Measurements from ENCODE around the gene JAKMIP1. TPM values are rescaled to one million over a fixed set of nuclear protein-coding genes. Genes with fewer than 3 reads are reported as not detected.

The JAKMIP1 gene
- polyA plus RNA-seq, 10 donors: 0.15 to 0.46 (median 0.16) TPM; not detected in 7

GRCh38 chr4:6121276-6121850 is 79.0 kb downstream of the JAKMIP1 start:
- DNase-seq: no peak

GRCh38 chr4:6120361-6120760 is 80.0 kb downstream of the JAKMIP1 start:
- no peak for DNase-seq

- no peak for DNase-seq
Measured at GRCh38 chr4:6119507-6120020, 80.8 kb downstream of the JAKMIP1 start.

- DNase-seq: no peak
Measured at GRCh38 chr4:6118201-6118600, 82.1 kb downstream of the JAKMIP1 start.

GRCh38 chr4:6116696-6117285 is 83.6 kb downstream of the JAKMIP1 start:
- DNase-seq: peak in 2 of 3 donors; percentile 5 to 6

- DNase-seq: no peak
Measured at GRCh38 chr4:6115746-6116586, 84.4 kb downstream of the JAKMIP1 start.

- no peak for DNase-seq
Measured at GRCh38 chr4:6115342-6115741, 85.0 kb downstream of the JAKMIP1 start.

GRCh38 chr4:6114601-6115000 is 85.7 kb downstream of the JAKMIP1 start:
- DNase-seq: no peak

GRCh38 chr4:6114181-6114580 is 86.2 kb downstream of the JAKMIP1 start:
- no peak for DNase-seq

GRCh38 chr4:6113641-6114040 is 86.7 kb downstream of the JAKMIP1 start:
- no peak for DNase-seq

- no peak for DNase-seq
Measured at GRCh38 chr4:6112606-6113290, 87.6 kb downstream of the JAKMIP1 start.

GRCh38 chr4:6111354-6111960 is 88.9 kb downstream of the JAKMIP1 start:
- DNase-seq: no peak

GRCh38 chr4:6110681-6111353 is 89.5 kb downstream of the JAKMIP1 start:
- DNase-seq: no peak

- DNase-seq: no peak
Measured at GRCh38 chr4:6109842-6110560, 90.3 kb downstream of the JAKMIP1 start.

- DNase-seq: no peak
Measured at GRCh38 chr4:6107886-6108285, 92.5 kb downstream of the JAKMIP1 start.

GRCh38 chr4:6107114-6107791 is 93.1 kb downstream of the JAKMIP1 start:
- DNase-seq: no peak

- no peak for DNase-seq
Measured at GRCh38 chr4:6106156-6106555, 94.2 kb downstream of the JAKMIP1 start.

GRCh38 chr4:6105311-6105911 is 94.9 kb downstream of the JAKMIP1 start:
- no peak for DNase-seq

- DNase-seq: no peak
Measured at GRCh38 chr4:6104541-6105130, 95.7 kb downstream of the JAKMIP1 start.
